ENCODE results near the gene FCGR3A.

Gene FCGR3A

GRCh38 chr1:161501234-161501633 lies 48.4 kb downstream of the FCGR3A start:
- Histone ChIP-seq H3K27ac (ENCODE audit: low read depth, low read length) (no peak overlapping the region), H3K27me3 (ENCODE audit: control insufficient read depth in 1 of 2, insufficient read depth in 2 of 2, low read length in 2 of 2) (peaks cover 0 to 5% of the 10 kb centered on the region in 2 donors), H3K36me3 (ENCODE audit: control insufficient read depth in 1 of 2, insufficient read depth in 2 of 2, low read length in 2 of 2) (no peaks in the 10 kb centered on the region), H3K9me3 (ENCODE audit: control insufficient read depth in 1 of 2, low read length in 2 of 2) (no peaks in the 10 kb centered on the region), H3K4me3 (ENCODE audit: low read depth in 1 of 2, low read length in 2 of 2) (no peak overlapping the region), H3K9ac (ENCODE audit: low read depth in 1 of 2, low read length in 2 of 2) (no peak overlapping the region), H3K4me1 (ENCODE audit: control insufficient read depth in 1 of 2, insufficient read depth in 2 of 2, low read length in 2 of 2) (no peaks in the 10 kb centered on the region)

- no peaks in the 10 kb centered on the region for H3K36me3 ChIP-seq (ENCODE audit: control insufficient read depth in 1 of 2, insufficient read depth in 2 of 2, low read length in 2 of 2)
- no peaks in the 10 kb centered on the region for H3K9me3 ChIP-seq (ENCODE audit: control insufficient read depth in 1 of 2, low read length in 2 of 2)
- H3K27ac ChIP-seq (ENCODE audit: low read depth, low read length) = no peak overlapping the region
- H3K4me3 ChIP-seq (ENCODE audit: low read depth in 1 of 2, low read length in 2 of 2) = no peak overlapping the region
- H3K9ac ChIP-seq (ENCODE audit: low read depth in 1 of 2, low read length in 2 of 2) = no peak overlapping the region
- no peaks in the 10 kb centered on the region for H3K4me1 ChIP-seq (ENCODE audit: control insufficient read depth in 1 of 2, insufficient read depth in 2 of 2, low read length in 2 of 2)
- H3K27me3 ChIP-seq (ENCODE audit: control insufficient read depth in 1 of 2, insufficient read depth in 2 of 2, low read length in 2 of 2) = peaks cover 0 to 5% of the 10 kb centered on the region in 2 donors
Measured at GRCh38 chr1:161499099-161500039, 50.2 kb downstream of the FCGR3A start.

- peaks cover 0 to 3% of the 10 kb centered on the region in 2 donors for H3K27me3 ChIP-seq (ENCODE audit: control insufficient read depth in 1 of 2, insufficient read depth in 2 of 2, low read length in 2 of 2)
- no peaks in the 10 kb centered on the region for H3K4me1 ChIP-seq (ENCODE audit: control insufficient read depth in 1 of 2, insufficient read depth in 2 of 2, low read length in 2 of 2)
- no peak overlapping the region for H3K9ac ChIP-seq (ENCODE audit: low read depth in 1 of 2, low read length in 2 of 2)
- no peak overlapping the region for H3K27ac ChIP-seq (ENCODE audit: low read depth, low read length)
- no peaks in the 10 kb centered on the region for H3K36me3 ChIP-seq (ENCODE audit: control insufficient read depth in 1 of 2, insufficient read depth in 2 of 2, low read length in 2 of 2)
- no peak overlapping the region for H3K4me3 ChIP-seq (ENCODE audit: low read depth in 1 of 2, low read length in 2 of 2)
- no peaks in the 10 kb centered on the region for H3K9me3 ChIP-seq (ENCODE audit: control insufficient read depth in 1 of 2, low read length in 2 of 2)
Measured at GRCh38 chr1:161498646-161499045, 51.0 kb downstream of the FCGR3A start.

GRCh38 chr1:161497961-161498360 lies 51.7 kb downstream of the FCGR3A start:
- no peak overlapping the region for H3K27ac ChIP-seq (ENCODE audit: low read depth, low read length)

GRCh38 chr1:161495490-161495889 lies 54.1 kb downstream of the FCGR3A start:
- H3K4me1 ChIP-seq (ENCODE audit: control insufficient read depth in 1 of 2, insufficient read depth in 2 of 2, low read length in 2 of 2) = no peaks in the 10 kb centered on the region
- H3K9me3 ChIP-seq (ENCODE audit: control insufficient read depth in 1 of 2, low read length in 2 of 2) = no peaks in the 10 kb centered on the region
- H3K4me3 ChIP-seq (ENCODE audit: low read depth in 1 of 2, low read length in 2 of 2) = no peak overlapping the region
- peaks cover 7 to 19% of the 10 kb centered on the region in 2 donors for H3K27me3 ChIP-seq (ENCODE audit: control insufficient read depth in 1 of 2, insufficient read depth in 2 of 2, low read length in 2 of 2)
- no peaks in the 10 kb centered on the region for H3K36me3 ChIP-seq (ENCODE audit: control insufficient read depth in 1 of 2, insufficient read depth in 2 of 2, low read length in 2 of 2)
- H3K9ac ChIP-seq (ENCODE audit: low read depth in 1 of 2, low read length in 2 of 2) = no peak overlapping the region
- H3K27ac ChIP-seq (ENCODE audit: low read depth, low read length) = no peak overlapping the region

More at GRCh38 chr1:161497961-161498360, 51.7 kb downstream of the FCGR3A start:
- peaks cover 0 to 5% of the 10 kb centered on the region in 2 donors for H3K27me3 ChIP-seq (ENCODE audit: control insufficient read depth in 1 of 2, insufficient read depth in 2 of 2, low read length in 2 of 2)
- H3K4me1 ChIP-seq (ENCODE audit: control insufficient read depth in 1 of 2, insufficient read depth in 2 of 2, low read length in 2 of 2) = no peaks in the 10 kb centered on the region
- no peak overlapping the region for H3K4me3 ChIP-seq (ENCODE audit: low read depth in 1 of 2, low read length in 2 of 2)
- H3K9ac ChIP-seq (ENCODE audit: low read depth in 1 of 2, low read length in 2 of 2) = no peak overlapping the region
- no peaks in the 10 kb centered on the region for H3K36me3 ChIP-seq (ENCODE audit: control insufficient read depth in 1 of 2, insufficient read depth in 2 of 2, low read length in 2 of 2)
- H3K9me3 ChIP-seq (ENCODE audit: control insufficient read depth in 1 of 2, low read length in 2 of 2) = no peaks in the 10 kb centered on the region

GRCh38 chr1:161494091-161494735 lies 55.4 kb downstream of the FCGR3A start:
- no peaks in the 10 kb centered on the region for H3K36me3 ChIP-seq (ENCODE audit: control insufficient read depth in 1 of 2, insufficient read depth in 2 of 2, low read length in 2 of 2)
- H3K27me3 ChIP-seq (ENCODE audit: control insufficient read depth in 1 of 2, insufficient read depth in 2 of 2, low read length in 2 of 2) = peaks cover 7 to 24% of the 10 kb centered on the region in 2 donors
- H3K4me1 ChIP-seq (ENCODE audit: control insufficient read depth in 1 of 2, insufficient read depth in 2 of 2, low read length in 2 of 2) = no peaks in the 10 kb centered on the region
- no peak overlapping the region for H3K27ac ChIP-seq (ENCODE audit: low read depth, low read length)
- H3K4me3 ChIP-seq (ENCODE audit: low read depth in 1 of 2, low read length in 2 of 2) = no peak overlapping the region
- H3K9me3 ChIP-seq (ENCODE audit: control insufficient read depth in 1 of 2, low read length in 2 of 2) = no peaks in the 10 kb centered on the region
- H3K9ac ChIP-seq (ENCODE audit: low read depth in 1 of 2, low read length in 2 of 2) = no peak overlapping the region

- Histone ChIP-seq H3K9me3 (ENCODE audit: control insufficient read depth in 1 of 2, low read length in 2 of 2) (no peaks in the 10 kb centered on the region), H3K36me3 (ENCODE audit: control insufficient read depth in 1 of 2, insufficient read depth in 2 of 2, low read length in 2 of 2) (no peaks in the 10 kb centered on the region), H3K4me1 (ENCODE audit: control insufficient read depth in 1 of 2, insufficient read depth in 2 of 2, low read length in 2 of 2) (no peaks in the 10 kb centered on the region), H3K27me3 (ENCODE audit: control insufficient read depth in 1 of 2, insufficient read depth in 2 of 2, low read length in 2 of 2) (peaks cover 11 to 26% of the 10 kb centered on the region in 2 donors), H3K9ac (ENCODE audit: low read depth in 1 of 2, low read length in 2 of 2) (no peak overlapping the region), H3K4me3 (ENCODE audit: low read depth in 1 of 2, low read length in 2 of 2) (no peak overlapping the region), H3K27ac (ENCODE audit: low read depth, low read length) (no peak overlapping the region)
Measured at GRCh38 chr1:161492827-161493226, 56.8 kb downstream of the FCGR3A start.

Measured in duodenal mucosa (tissue), 2 donors.